SK-N-MC (cell line): Measurements from ENCODE around the gene XXYLT1.
"Not testable (repeated sequence)": the region's sequence is repeated elsewhere in the genome, so short reads cannot be mapped to it uniquely, and the experiment has no call there.

Experiments
- EZH2 ChIP-seq: fragments of 200-600 bp; sonication (generic); IDR thresholded peaks from one replicate; pipeline ENCODE4 v1.6.1; 2017; ENCODE audit warnings: antibody characterized with exemption
- POLR2AphosphoS5 ChIP-seq: IDR thresholded peaks from 2 replicates; pipeline ENCODE4 v1.6.1; 2012; ENCODE audit warnings: mild to moderate bottlenecking, low read depth, low read length, borderline replicate concordance

DNA sequence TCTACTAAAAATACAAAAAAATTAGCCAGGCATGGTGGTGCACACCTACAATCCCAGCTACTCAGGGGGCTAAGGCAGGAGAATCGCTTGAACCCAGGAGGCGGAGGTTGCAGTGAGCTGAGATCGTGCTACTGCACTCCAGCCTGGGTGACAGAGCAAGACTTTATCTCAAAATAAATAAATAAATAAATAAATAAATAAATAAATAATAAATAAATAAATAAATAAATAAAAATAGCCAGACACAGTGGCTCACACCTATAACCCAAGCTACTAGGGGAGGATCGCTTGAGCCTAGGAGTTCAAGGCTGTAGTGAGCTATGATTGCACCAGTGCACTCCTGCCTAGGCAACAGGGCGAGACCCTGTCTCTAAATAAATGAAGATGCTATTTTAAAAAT, 19.7 kb upstream of the XXYLT1 start:
- TF ChIP-seq EZH2, POLR2AphosphoS5: not testable (repeated sequence)
